HL-60 (cell line): ENCODE measurements around the gene BABAM1.

Experiments
- CTCF ChIP-seq: IDR thresholded peaks from one replicate; pipeline ENCODE4 v1.5.1; 2011; ENCODE audit warnings: low read length, control low read depth, inconsistent platforms; ENCODE audit not compliant: insufficient read depth
- TF ChIP-seq, protein P1 (sequence below): IDR thresholded peaks from 2 replicates; pipeline ENCODE4 v1.6.1; 2012; ENCODE audit warnings: low read depth; ENCODE audit not compliant: insufficient replicate concordance

DNA sequence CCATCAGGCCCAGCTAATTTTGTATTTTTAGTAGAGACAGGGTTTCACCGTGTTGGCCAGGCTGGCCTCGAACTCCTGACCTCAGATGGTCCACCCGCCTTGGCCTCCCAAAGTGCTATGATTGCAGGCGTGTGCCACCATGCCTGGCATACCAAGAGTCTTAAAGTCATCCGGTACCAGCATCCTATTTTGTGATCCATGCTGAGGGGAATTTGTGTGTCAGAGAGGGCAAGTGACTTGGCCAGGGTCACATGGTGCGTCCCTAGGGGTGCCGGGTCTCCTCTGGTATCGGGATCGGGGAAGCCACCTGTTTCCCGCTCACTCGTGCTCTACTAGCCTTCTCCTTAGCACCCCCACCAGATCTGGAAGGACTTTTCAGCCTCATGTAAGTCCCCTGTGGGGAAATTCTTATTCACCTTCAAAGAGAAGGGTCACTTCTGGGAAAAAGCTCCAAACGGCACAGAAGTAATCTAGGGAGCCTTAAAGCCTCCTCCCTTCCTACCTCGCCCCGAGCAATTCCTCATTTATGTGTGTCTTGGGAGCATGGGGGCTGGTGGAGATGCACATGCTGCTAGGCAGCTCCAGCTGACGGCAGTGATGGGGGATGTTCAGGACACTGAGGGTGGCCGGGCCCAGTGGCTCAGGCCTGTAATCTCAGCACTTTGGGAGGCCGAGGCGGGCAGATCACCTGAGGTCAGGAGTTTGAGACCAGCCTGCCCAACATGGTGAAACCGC lies 8.4 kb downstream of the BABAM1 start:
- no peak for TF ChIP-seq CTCF
- TF ChIP-seq, protein P1, sequence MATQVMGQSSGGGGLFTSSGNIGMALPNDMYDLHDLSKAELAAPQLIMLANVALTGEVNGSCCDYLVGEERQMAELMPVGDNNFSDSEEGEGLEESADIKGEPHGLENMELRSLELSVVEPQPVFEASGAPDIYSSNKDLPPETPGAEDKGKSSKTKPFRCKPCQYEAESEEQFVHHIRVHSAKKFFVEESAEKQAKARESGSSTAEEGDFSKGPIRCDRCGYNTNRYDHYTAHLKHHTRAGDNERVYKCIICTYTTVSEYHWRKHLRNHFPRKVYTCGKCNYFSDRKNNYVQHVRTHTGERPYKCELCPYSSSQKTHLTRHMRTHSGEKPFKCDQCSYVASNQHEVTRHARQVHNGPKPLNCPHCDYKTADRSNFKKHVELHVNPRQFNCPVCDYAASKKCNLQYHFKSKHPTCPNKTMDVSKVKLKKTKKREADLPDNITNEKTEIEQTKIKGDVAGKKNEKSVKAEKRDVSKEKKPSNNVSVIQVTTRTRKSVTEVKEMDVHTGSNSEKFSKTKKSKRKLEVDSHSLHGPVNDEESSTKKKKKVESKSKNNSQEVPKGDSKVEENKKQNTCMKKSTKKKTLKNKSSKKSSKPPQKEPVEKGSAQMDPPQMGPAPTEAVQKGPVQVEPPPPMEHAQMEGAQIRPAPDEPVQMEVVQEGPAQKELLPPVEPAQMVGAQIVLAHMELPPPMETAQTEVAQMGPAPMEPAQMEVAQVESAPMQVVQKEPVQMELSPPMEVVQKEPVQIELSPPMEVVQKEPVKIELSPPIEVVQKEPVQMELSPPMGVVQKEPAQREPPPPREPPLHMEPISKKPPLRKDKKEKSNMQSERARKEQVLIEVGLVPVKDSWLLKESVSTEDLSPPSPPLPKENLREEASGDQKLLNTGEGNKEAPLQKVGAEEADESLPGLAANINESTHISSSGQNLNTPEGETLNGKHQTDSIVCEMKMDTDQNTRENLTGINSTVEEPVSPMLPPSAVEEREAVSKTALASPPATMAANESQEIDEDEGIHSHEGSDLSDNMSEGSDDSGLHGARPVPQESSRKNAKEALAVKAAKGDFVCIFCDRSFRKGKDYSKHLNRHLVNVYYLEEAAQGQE = no peak
